ENCODE measurements around the gene ICE1.

- no peak for TF ChIP-seq POLR2A (IDR thresholded peaks at IDR 0.05)
- TF ChIP-seq, protein P1, sequence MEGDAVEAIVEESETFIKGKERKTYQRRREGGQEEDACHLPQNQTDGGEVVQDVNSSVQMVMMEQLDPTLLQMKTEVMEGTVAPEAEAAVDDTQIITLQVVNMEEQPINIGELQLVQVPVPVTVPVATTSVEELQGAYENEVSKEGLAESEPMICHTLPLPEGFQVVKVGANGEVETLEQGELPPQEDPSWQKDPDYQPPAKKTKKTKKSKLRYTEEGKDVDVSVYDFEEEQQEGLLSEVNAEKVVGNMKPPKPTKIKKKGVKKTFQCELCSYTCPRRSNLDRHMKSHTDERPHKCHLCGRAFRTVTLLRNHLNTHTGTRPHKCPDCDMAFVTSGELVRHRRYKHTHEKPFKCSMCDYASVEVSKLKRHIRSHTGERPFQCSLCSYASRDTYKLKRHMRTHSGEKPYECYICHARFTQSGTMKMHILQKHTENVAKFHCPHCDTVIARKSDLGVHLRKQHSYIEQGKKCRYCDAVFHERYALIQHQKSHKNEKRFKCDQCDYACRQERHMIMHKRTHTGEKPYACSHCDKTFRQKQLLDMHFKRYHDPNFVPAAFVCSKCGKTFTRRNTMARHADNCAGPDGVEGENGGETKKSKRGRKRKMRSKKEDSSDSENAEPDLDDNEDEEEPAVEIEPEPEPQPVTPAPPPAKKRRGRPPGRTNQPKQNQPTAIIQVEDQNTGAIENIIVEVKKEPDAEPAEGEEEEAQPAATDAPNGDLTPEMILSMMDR (IDR thresholded peaks at IDR 0.05) = no peak
Measured at GRCh38 chr5:5508391-5508790, 85.9 kb downstream of the ICE1 start.

All from testis (tissue), 2 donors.